RWPE1 (cell line): ENCODE results near the gene CSF2.
A peak's percentile ranks its signal among the peaks of the same experiment; 100 is the strongest.

ENCODE experiments used
- CTCF ChIA-PET: fragments of 350-600 bp; sonication (Branson Sonifier 250); formaldehyde crosslinking; extraction: SDS; loops from one replicate; lab custom pipeline; 2021; lab: Yijun Ruan, JAX
- POLR2A ChIA-PET: fragments of 400-600 bp; formaldehyde crosslinking; extraction: SDS; loops from one replicate; lab custom pipeline; 2020; ENCODE audit warnings: antibody characterized with exemption; ENCODE audit not compliant: low non-redundant PET; lab: Yijun Ruan, JAX
- DNase-seq: peaks from one replicate; pipeline ENCODE4 v3.0.0; 2012; ENCODE audit warnings: low spot score
- H3K27ac ChIP-seq: fragments of 450-650 bp; 2 replicates; pipeline ENCODE4 v1.5.1; 2017
- CTCF ChIP-seq: fragments of 450-650 bp; conservative IDR thresholded peaks from 2 replicates; pipeline ENCODE4 v1.5.1; 2017; ENCODE audit warnings: low read depth, mild to moderate bottlenecking

CSF2 gene

GRCh38 chr5:132099905-132100304 is 26.3 kb downstream of the CSF2 start:
- POLR2A ChIA-PET = no interaction called here
- H3K27ac ChIP-seq = no peak overlapping the region
- CTCF ChIA-PET = no interaction called here
- no peak for DNase-seq
- no peak for TF ChIP-seq CTCF

- ChIA-PET CTCF (no interaction called here), POLR2A (no interaction called here)
- H3K27ac ChIP-seq = no peak overlapping the region
- TF ChIP-seq CTCF = no peak
- no peak for DNase-seq
Measured at GRCh38 chr5:132100672-132101261, 27.2 kb downstream of the CSF2 start.

- CTCF ChIA-PET = no interaction called here
- no peak for DNase-seq
- POLR2A ChIA-PET = no interaction called here
- TF ChIP-seq CTCF = no peak
- H3K27ac ChIP-seq = no peak overlapping the region
Measured at GRCh38 chr5:132101385-132101880, 27.8 kb downstream of the CSF2 start.

GRCh38 chr5:132102101-132102701 is 28.6 kb downstream of the CSF2 start:
- CTCF ChIA-PET = interaction anchor here (0.5 to 0.6 kb wide), 2 partner anchors 8 to 46 kb away, joined by 3 read pairs; no protein-coding TSS in a partner anchor
- POLR2A ChIA-PET = no interaction called here
- peak overlapping the region; percentile 85 for H3K27ac ChIP-seq
- DNase-seq = no peak
- TF ChIP-seq CTCF = no peak

GRCh38 chr5:132102944-132103331 is 29.3 kb downstream of the CSF2 start:
- no peak for DNase-seq
- ChIA-PET POLR2A (no interaction called here), CTCF (interaction anchor here (0.5 to 1.0 kb wide), 4 partner anchors 7 to 38 kb away, joined by 3 read pairs; no protein-coding TSS in a partner anchor)
- TF ChIP-seq CTCF = no peak
- H3K27ac ChIP-seq = peak overlapping the region; percentile 85

GRCh38 chr5:132103332-132103951 is 29.9 kb downstream of the CSF2 start:
- no peak for TF ChIP-seq CTCF
- H3K27ac ChIP-seq = peak overlapping the region; percentile 85
- ChIA-PET POLR2A (no interaction called here), CTCF (interaction anchor here (0.5 to 1.0 kb wide), 5 partner anchors 8 to 38 kb away, joined by 3 read pairs; no protein-coding TSS in a partner anchor)
- DNase-seq = peak; percentile 88
